WERI-Rb-1 (cell line): Measurements from ENCODE around the gene RBP5.

Source experiments
- DNase-seq: peaks from one replicate; pipeline ENCODE4 v3.0.0-alpha.2; 2020
- H3K27ac ChIP-seq: fragments of 250-450 bp; sonication (Bioruptor Pico); 2 replicates; pipeline ENCODE4 v1.5.1; 2020; ENCODE audit warnings: mild to moderate bottlenecking, moderate library complexity
- H3K27me3 ChIP-seq: fragments of 250-450 bp; sonication (Bioruptor Pico); 2 replicates; pipeline ENCODE4 v1.5.1; 2021; ENCODE audit warnings: mild to moderate bottlenecking, low read depth, moderate library complexity; ENCODE audit not compliant: insufficient read depth, severe bottlenecking
- H3K36me3 ChIP-seq: fragments of 250-450 bp; sonication (Bioruptor Pico); 2 replicates; pipeline ENCODE4 v1.5.1; 2020; ENCODE audit warnings: mild to moderate bottlenecking, moderate library complexity
- H3K4me3 ChIP-seq: 2 replicates; pipeline ENCODE4 v1.5.1; 2011; ENCODE audit warnings: low read depth, mild to moderate bottlenecking, control low read depth, low read length
- H3K9me3 ChIP-seq: fragments of 250-450 bp; sonication (Bioruptor Pico); 2 replicates; pipeline ENCODE4 v1.5.1; 2021; ENCODE audit warnings: mild to moderate bottlenecking, moderate library complexity; ENCODE audit not compliant: severe bottlenecking
- CTCF ChIP-seq: IDR thresholded peaks from 2 replicates; pipeline ENCODE4 v1.5.1; 2011; ENCODE audit warnings: low read depth, mild to moderate bottlenecking, control low read depth, inconsistent platforms, low read length

RBP5 gene

DNA sequence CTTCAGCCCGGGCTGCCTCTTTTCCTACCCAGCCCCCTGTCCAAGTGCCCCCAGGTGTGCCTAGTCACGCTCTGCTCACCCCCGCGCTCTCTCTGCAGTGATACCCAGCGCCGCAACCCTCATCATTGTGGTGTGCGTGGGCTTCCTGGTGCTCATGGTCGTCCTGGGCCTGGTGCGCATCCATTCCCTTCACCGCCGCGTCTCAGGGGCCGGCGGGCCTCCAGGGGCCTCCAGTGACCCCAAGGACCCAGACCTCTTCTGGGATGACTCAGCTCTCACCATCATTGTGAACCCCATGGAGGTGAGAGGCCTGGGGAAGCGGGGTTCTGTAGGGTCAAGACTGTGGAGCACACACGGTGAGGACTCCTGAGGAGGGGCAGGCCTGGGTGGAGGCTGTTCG lies 28.7 kb upstream of the RBP5 start:
- TF ChIP-seq CTCF, result no peak
- no peak for DNase-seq

GRCh38 chr12:7156259-7157197 lies 27.8 kb upstream of the RBP5 start:
- no peak for TF ChIP-seq CTCF
- no peak for DNase-seq
- H3K27ac ChIP-seq, result peak overlapping the region; percentile 85
- peaks cover 10% of the 10 kb centered on the region for H3K36me3 ChIP-seq
- H3K27me3 ChIP-seq, result no peaks in the 10 kb centered on the region
- H3K4me3 ChIP-seq, result no peak overlapping the region
- no peaks in the 10 kb centered on the region for H3K9me3 ChIP-seq

More for the DNA sequence above, 28.7 kb upstream of the RBP5 start:
- Histone ChIP-seq H3K9me3 (no peaks in the 10 kb centered on the region), H3K27me3 (no peaks in the 10 kb centered on the region), H3K4me3 (no peak overlapping the region), H3K27ac (no peak overlapping the region; the same call in 1 of the 2 replicates), H3K36me3 (peaks cover 6% of the 10 kb centered on the region)

DNA sequence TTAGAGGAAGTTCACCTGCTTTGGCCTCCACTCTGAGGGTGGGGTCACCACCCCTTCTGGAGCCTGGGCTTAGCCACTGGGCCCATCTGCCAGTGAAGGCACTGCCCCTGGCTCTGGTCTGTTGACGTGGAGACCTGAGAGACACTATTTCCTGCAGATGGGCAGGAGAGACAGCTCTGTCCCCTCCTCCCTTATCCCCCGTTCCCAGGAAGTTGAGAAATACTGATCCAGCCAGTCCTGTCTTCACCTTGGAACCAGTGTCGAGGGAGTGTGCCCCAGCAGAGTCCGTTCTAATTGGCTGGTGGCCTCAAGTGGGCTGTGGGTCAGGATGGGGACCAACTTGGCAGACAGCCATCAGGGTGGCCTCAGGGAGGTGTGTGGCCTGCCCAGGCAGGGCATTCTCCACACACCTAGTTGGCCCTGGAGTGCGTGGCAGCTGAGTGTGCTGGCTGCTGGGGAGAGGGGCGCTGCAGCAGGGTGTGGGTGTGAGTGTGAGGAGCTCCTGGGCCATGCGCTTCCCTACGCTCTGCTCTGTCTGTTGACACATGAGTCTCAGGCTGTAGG lies 26.9 kb upstream of the RBP5 start:
- Histone ChIP-seq H3K9me3 (no peaks in the 10 kb centered on the region), H3K27ac (peak overlapping the region; percentile 85), H3K36me3 (peaks cover 19% of the 10 kb centered on the region), H3K27me3 (no peaks in the 10 kb centered on the region), H3K4me3 (no peak overlapping the region)
- no peak for TF ChIP-seq CTCF
- peak; percentile 97 for DNase-seq

DNA sequence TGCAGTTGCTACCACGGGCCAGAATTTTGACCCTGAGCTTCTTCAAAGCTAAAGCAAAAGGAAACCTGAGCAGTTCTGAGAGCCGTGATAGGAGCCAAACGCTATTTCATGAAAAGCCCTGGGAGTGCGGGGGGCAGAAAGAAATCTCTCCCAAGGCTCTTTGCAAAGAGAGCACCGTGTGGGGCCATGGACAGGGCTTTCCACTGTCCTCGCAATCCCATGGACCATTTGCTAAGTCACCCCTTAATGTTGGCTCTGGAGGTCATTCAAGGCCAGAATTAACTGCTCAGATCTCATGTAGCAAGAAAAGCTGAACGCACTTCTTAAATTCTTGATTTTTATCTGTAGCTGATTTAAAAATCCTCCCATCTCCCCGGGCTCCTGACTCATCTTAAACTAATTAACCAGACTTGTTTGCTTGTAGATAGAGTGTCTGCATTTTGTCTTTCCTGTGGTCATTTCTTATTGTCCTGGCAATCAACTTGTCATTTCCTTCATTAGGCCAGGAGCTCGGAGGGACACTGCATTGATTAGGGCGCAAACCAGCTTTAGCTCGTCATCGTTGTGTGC lies 26.3 kb upstream of the RBP5 start:
- peak overlapping the region; percentile 8 for H3K4me3 ChIP-seq
- no peak for TF ChIP-seq CTCF
- H3K9me3 ChIP-seq, result no peaks in the 10 kb centered on the region
- peak; percentile 60 for DNase-seq
- H3K27me3 ChIP-seq, result no peaks in the 10 kb centered on the region
- peak overlapping the region; percentile 84 for H3K27ac ChIP-seq
- H3K36me3 ChIP-seq, result peaks cover 25% of the 10 kb centered on the region

- no peaks in the 10 kb centered on the region for H3K9me3 ChIP-seq
- H3K36me3 ChIP-seq, result peaks cover 35% of the 10 kb centered on the region
- DNase-seq, result no peak
- no peak overlapping the region for H3K4me3 ChIP-seq
- no peaks in the 10 kb centered on the region for H3K27me3 ChIP-seq
- H3K27ac ChIP-seq, result peak overlapping the region; percentile 84
- TF ChIP-seq CTCF, result no peak
Measured at GRCh38 chr12:7154042-7154441, 25.4 kb upstream of the RBP5 start.
